T-helper 22 cell (primary cell): Measurements from ENCODE around the gene PTGR2.
"Not testable (repeated sequence)": the region's sequence is repeated elsewhere in the genome, so short reads cannot be mapped to it uniquely, and the experiment has no call there.

Experiments
- DNase-seq: peaks from one replicate; pipeline ENCODE4 v3.0.0-alpha.2; 2020; ENCODE audit warnings: low read depth

The PTGR2 gene

GRCh38 chr14:73886449-73887317 is 35.1 kb downstream of the PTGR2 start, which contains the start of gene ZNF410:
Gene ZNF410 (plus strand): TSS chr14:73886859. CDS start chr14:73892176, 5,317 bp downstream.
- peak; percentile 83 for DNase-seq

- no peak for DNase-seq
These were observed 35.6 kb downstream of the PTGR2 start for GRCh38 chr14:73887318-73887616.

- DNase-seq: no peak
These were observed 36.2 kb downstream of the PTGR2 start for GRCh38 chr14:73887694-73888459.

- DNase-seq: no peak
These were observed 36.8 kb downstream of the PTGR2 start for GRCh38 chr14:73888460-73888725.

GRCh38 chr14:73888971-73889370 is 37.3 kb downstream of the PTGR2 start:
- no peak for DNase-seq

GRCh38 chr14:73889376-73889775 is 37.7 kb downstream of the PTGR2 start:
- DNase-seq: no peak

GRCh38 chr14:73894180-73894687 is 42.6 kb downstream of the PTGR2 start:
- DNase-seq: not testable (repeated sequence)

GRCh38 chr14:73895939-73896338 is 44.3 kb downstream of the PTGR2 start:
- DNase-seq: no peak

GRCh38 chr14:73896521-73896920 is 44.9 kb downstream of the PTGR2 start:
- DNase-seq: no peak

- DNase-seq: no peak
These were observed 51.4 kb downstream of the PTGR2 start for GRCh38 chr14:73903028-73903427.

GRCh38 chr14:73909681-73910080 is 58.0 kb downstream of the PTGR2 start:
- DNase-seq: no peak

GRCh38 chr14:73913256-73913655 is 61.6 kb downstream of the PTGR2 start:
- no peak for DNase-seq

- no peak for DNase-seq
These were observed 64.7 kb downstream of the PTGR2 start for GRCh38 chr14:73916324-73916723.

- not testable (repeated sequence) for DNase-seq
These were observed 67.8 kb downstream of the PTGR2 start for GRCh38 chr14:73919457-73919856.

GRCh38 chr14:73924337-73924736 is 72.7 kb downstream of the PTGR2 start:
- DNase-seq: no peak
